ENCODE results near the gene CUZD1.

DNA sequence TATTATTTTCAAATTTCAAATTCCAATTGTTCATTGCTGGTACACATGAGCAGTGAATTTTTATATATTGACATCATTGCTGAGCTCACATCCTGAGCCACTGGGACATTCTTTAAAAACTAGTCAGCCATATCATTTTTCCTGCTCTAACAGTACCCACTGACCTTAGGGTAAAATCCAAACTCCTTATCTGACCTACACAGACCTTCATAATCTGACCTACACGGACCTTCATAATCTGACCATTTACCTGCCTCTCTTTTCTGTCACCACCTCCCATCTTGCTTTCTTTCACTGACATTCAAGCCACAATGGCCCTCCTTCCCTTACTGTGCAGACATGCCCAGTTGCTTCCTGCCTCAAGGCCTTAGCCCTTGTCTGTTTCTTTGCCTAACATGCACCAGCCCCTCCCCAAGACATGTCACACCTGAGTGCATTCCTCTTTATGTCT lies 16.1 kb upstream of the CUZD1 start:
- TF ChIP-seq, protein P1, sequence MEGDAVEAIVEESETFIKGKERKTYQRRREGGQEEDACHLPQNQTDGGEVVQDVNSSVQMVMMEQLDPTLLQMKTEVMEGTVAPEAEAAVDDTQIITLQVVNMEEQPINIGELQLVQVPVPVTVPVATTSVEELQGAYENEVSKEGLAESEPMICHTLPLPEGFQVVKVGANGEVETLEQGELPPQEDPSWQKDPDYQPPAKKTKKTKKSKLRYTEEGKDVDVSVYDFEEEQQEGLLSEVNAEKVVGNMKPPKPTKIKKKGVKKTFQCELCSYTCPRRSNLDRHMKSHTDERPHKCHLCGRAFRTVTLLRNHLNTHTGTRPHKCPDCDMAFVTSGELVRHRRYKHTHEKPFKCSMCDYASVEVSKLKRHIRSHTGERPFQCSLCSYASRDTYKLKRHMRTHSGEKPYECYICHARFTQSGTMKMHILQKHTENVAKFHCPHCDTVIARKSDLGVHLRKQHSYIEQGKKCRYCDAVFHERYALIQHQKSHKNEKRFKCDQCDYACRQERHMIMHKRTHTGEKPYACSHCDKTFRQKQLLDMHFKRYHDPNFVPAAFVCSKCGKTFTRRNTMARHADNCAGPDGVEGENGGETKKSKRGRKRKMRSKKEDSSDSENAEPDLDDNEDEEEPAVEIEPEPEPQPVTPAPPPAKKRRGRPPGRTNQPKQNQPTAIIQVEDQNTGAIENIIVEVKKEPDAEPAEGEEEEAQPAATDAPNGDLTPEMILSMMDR (IDR thresholded peaks at IDR 0.05; ENCODE audit: borderline replicate concordance, extremely low read depth, low read length, poor library complexity, severe bottlenecking), result no peak
- TF ChIP-seq EZH2 (IDR thresholded peaks at IDR 0.05; ENCODE audit: borderline replicate concordance, low read depth, low read length, severe bottlenecking), result no peak
